ENCODE measurements around the gene TERF2IP.

GRCh38 chr16:75660321-75660720, 12.7 kb downstream of the TERF2IP start:
- TF ChIP-seq ZNF274 (IDR thresholded peaks at IDR 0.05; ENCODE audit: low read length) (no peak), ZNF274 (tag by site-specific recombination; IDR thresholded peaks at IDR 0.05; ENCODE audit: borderline replicate concordance) (no peak), ZNF561 (tag by site-specific recombination; IDR thresholded peaks at IDR 0.05; ENCODE audit: borderline replicate concordance) (no peak), MYNN (tag by site-specific recombination; IDR thresholded peaks at IDR 0.05; ENCODE audit: borderline replicate concordance) (no peak), CTCF (tag by site-specific recombination; IDR thresholded peaks at IDR 0.05) (no peak), ZBTB7A (tag by site-specific recombination; IDR thresholded peaks at IDR 0.05; ENCODE audit: low read depth) (no peak), ZNF423 (tag by site-specific recombination; IDR thresholded peaks at IDR 0.05) (no peak), ZBTB1 (tag by site-specific recombination; IDR thresholded peaks at IDR 0.05) (no peak), ZFP3 (tag by site-specific recombination; IDR thresholded peaks at IDR 0.05; ENCODE audit: low read depth) (no peak), INSM2 (tag by site-specific recombination; IDR thresholded peaks at IDR 0.05) (no peak), SETDB1 (IDR thresholded peaks at IDR 0.05; ENCODE audit: insufficient read length, low read length) (no peak), ZNF311 (tag by site-specific recombination; IDR thresholded peaks at IDR 0.05; ENCODE audit: borderline replicate concordance) (no peak)
- TF ChIP-seq, protein P1, sequence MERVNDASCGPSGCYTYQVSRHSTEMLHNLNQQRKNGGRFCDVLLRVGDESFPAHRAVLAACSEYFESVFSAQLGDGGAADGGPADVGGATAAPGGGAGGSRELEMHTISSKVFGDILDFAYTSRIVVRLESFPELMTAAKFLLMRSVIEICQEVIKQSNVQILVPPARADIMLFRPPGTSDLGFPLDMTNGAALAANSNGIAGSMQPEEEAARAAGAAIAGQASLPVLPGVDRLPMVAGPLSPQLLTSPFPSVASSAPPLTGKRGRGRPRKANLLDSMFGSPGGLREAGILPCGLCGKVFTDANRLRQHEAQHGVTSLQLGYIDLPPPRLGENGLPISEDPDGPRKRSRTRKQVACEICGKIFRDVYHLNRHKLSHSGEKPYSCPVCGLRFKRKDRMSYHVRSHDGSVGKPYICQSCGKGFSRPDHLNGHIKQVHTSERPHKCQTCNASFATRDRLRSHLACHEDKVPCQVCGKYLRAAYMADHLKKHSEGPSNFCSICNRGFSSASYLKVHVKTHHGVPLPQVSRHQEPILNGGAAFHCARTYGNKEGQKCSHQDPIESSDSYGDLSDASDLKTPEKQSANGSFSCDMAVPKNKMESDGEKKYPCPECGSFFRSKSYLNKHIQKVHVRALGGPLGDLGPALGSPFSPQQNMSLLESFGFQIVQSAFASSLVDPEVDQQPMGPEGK (tag by site-specific recombination; IDR thresholded peaks at IDR 0.05), result no peak

All from HEK293 (cell line).